ENCODE measurements around the gene KLHDC3. TPM values are rescaled to one million over a fixed set of nuclear protein-coding genes. Genes with fewer than 3 reads are reported as not detected.

KLHDC3 gene
- total and polyA plus RNA-seq, 2 experiments from 2014 or later: 88.2 to 184 TPM

- Histone ChIP-seq H3K9me2 (ENCODE audit: insufficient read depth) (no peaks in the 10 kb centered on the region), H3K27me3 (ENCODE audit: insufficient read depth) (no peaks in the 10 kb centered on the region), H3F3A (replicated peaks; ENCODE audit: low read depth) (0 out of 2 replicates have a peak, but pooled peaks cover 21% of the 10 kb centered on the region), H3K4me3 (no peak overlapping the region), H3K4me2 (no peak overlapping the region), H3K27ac (ENCODE audit: low read depth) (no peak overlapping the region; the same call in 1 of the 2 replicates), H3K36me3 (ENCODE audit: insufficient read depth) (peaks cover 13% of the 10 kb centered on the region; the same call in 1 of the 2 replicates), H4K20me1 (replicated peaks; ENCODE audit: insufficient read depth) (peaks cover 19% of the 10 kb centered on the region), H3K4me1 (ENCODE audit: insufficient read depth) (peaks cover 16% of the 10 kb centered on the region), H3K79me2 (replicated peaks; ENCODE audit: insufficient read depth) (peaks cover 37% of the 10 kb centered on the region), H2AFZ (no peak overlapping the region)
- TF ChIP-seq, protein P1, sequence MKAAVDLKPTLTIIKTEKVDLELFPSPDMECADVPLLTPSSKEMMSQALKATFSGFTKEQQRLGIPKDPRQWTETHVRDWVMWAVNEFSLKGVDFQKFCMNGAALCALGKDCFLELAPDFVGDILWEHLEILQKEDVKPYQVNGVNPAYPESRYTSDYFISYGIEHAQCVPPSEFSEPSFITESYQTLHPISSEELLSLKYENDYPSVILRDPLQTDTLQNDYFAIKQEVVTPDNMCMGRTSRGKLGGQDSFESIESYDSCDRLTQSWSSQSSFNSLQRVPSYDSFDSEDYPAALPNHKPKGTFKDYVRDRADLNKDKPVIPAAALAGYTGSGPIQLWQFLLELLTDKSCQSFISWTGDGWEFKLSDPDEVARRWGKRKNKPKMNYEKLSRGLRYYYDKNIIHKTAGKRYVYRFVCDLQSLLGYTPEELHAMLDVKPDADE (IDR thresholded peaks at IDR 0.05): no peak
- TF ChIP-seq ZNF462 (CRISPR knock-in tag; IDR thresholded peaks at IDR 0.05) (no peak), CTCF (conservative IDR thresholded peaks at IDR 0.05; ENCODE audit: low read depth in 2 of 2) (peak in 1 of 2 experiments; percentile 49; a peak in 2 of 4 replicates)
- peaks cover 71% of the 10 kb centered on the region for H3K36me3 Mint-ChIP-seq (ENCODE audit: low read depth)
- peaks cover 20% of the 10 kb centered on the region for H3K27me3 Mint-ChIP-seq (ENCODE audit: insufficient read depth, low read depth, poor library complexity)
- ATAC-seq (peak; percentile 3; the same call in 2 of the 3 replicates), DNase-seq (ENCODE audit: low spot score) (peak; percentile 51)
- 0 out of 3 replicates have a peak overlapping the region, but pooled peaks have one; percentile 15 for H3K4me3 Mint-ChIP-seq
- H3K9me3 Mint-ChIP-seq: no peaks in the 10 kb centered on the region
- H3K4me1 Mint-ChIP-seq: peaks cover 30% of the 10 kb centered on the region
- H3K27ac Mint-ChIP-seq: no peak overlapping the region
These were observed 2.8 kb upstream of the KLHDC3 start for GRCh38 chr6:43011207-43011606.
